Activated naive CD8-positive, alpha-beta T cell (primary cell): ENCODE results near the gene CACNA1D.
"Not testable (repeated sequence)": the region's sequence is repeated elsewhere in the genome, so short reads cannot be mapped to it uniquely, and the experiment has no call there.

Experiments used
- H3K27ac Mint-ChIP-seq: one replicate; pipeline ENCODE4 v1.8.0; 2021; ENCODE audit warnings: mixed read lengths
- H3K27me3 Mint-ChIP-seq: one replicate; pipeline ENCODE4 v1.8.0; 2021; ENCODE audit warnings: mixed read lengths
- H3K36me3 Mint-ChIP-seq: one replicate; pipeline ENCODE4 v1.8.0; 2021; ENCODE audit warnings: mixed read lengths
- H3K4me1 Mint-ChIP-seq: one replicate; pipeline ENCODE4 v1.8.0; 2021; ENCODE audit warnings: low read depth, mixed read lengths
- H3K4me3 Mint-ChIP-seq: one replicate; pipeline ENCODE4 v1.8.0; 2021; ENCODE audit warnings: mild to moderate bottlenecking, mixed read lengths
- H3K9me3 Mint-ChIP-seq: one replicate; pipeline ENCODE4 v1.8.0; 2021; ENCODE audit warnings: low read depth, mixed read lengths

Gene CACNA1D

DNA sequence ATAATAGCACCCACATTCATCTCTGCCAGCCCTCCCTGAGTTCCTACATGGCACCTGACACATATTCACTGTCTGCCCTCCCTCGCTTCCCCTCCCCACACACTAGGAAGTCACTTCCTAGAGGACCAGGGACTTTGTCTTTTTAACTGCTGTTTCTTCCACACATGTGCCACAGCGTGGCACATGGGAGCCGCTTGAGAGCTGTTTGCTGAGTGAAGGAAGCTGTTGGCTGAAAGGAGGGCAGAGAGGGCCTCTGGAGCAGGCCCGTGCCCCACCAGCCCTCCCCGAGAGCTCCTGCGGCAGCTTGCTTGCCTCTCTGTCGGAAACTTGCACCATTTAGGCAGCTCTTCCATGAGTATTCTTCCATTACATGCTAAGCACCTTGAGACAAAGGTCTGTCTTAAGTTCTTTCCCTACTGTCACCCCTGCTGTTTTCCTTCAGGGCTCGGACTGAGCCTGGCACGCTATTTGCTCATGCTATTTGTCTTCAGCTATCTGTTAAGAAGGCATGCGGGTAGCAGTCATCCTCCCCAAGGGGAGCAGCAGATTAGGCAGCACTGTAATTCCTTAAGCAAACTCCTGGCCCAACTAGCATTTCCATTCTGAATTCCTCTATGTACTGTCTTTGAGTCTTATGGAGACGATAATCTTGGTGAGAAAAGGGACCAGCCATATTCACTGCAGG, 72.2 kb downstream of the CACNA1D start:
- Mint-ChIP-seq H3K4me1 (no peaks in the 10 kb centered on the region), H3K4me3 (no peak overlapping the region), H3K36me3 (no peaks in the 10 kb centered on the region), H3K27me3 (peaks cover 9% of the 10 kb centered on the region), H3K27ac (no peak overlapping the region), H3K9me3 (no peaks in the 10 kb centered on the region)

DNA sequence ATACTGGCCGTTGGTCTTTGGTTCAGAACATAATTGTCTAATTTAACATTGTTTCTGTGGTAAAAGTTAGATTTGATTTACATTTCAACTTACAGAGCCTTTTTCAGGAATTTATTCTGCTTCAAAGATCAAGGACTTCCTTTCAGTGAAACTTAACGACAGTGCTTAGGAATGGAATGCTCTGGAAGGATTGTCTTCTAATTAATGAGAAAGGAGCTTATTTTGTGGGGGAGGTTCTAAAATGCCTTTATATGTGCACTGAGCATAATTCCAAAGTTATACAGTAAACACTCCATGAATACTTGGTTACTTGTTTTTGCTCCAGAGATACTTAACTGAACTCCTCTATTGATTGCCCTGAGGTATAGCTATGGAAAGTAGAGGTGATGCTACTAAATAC, 75.7 kb downstream of the CACNA1D start:
- Mint-ChIP-seq H3K9me3 (no peaks in the 10 kb centered on the region), H3K4me1 (no peaks in the 10 kb centered on the region), H3K4me3 (no peak overlapping the region), H3K27ac (no peak overlapping the region), H3K36me3 (no peaks in the 10 kb centered on the region), H3K27me3 (peaks cover 11% of the 10 kb centered on the region)

DNA sequence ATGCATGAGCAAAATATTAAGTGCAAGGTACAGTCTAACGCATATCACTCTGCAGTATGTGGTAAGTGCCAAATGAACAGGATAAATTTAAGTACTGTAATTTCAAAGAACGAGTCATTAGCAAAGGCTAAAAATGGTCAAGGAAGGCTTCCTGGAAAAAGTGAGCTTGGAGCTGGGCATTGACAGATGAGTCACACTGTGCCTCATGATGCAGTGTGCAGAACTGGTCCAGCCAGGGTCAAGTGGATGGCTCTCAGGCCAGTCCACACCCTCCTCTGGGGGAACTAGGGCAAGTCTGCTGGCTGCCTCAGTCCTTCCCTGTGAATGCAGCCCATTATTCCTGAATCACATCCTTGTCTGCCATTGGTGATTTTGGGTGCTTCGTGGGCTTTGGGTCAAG, 76.3 kb downstream of the CACNA1D start:
- H3K4me3 Mint-ChIP-seq: no peak overlapping the region

DNA sequence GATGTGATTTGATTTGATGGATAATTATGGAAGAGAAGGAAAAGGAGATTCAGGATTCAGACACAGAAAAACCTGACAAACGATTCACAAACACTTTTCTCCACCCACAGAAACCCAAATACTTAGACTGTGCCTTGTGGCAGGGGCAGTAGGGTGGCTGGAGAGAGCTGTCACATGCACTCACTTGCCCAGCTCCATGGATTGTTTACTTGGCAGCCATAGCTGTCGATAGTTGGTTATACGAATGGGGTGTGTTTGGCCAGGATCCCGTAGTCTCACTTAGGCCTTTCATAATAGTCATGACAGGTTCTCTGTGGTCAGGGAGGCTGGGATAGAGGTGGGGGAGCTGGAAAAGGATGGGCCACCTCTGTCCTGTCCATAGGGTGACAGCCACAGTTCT, 76.9 kb downstream of the CACNA1D start:
- Mint-ChIP-seq H3K4me1 (no peaks in the 10 kb centered on the region), H3K27me3 (peaks cover 10% of the 10 kb centered on the region), H3K27ac (no peak overlapping the region), H3K9me3 (no peaks in the 10 kb centered on the region), H3K4me3 (no peak overlapping the region), H3K36me3 (no peaks in the 10 kb centered on the region)

More for the DNA sequence above, 76.3 kb downstream of the CACNA1D start:
- H3K4me1 Mint-ChIP-seq: no peaks in the 10 kb centered on the region
- H3K36me3 Mint-ChIP-seq: no peaks in the 10 kb centered on the region
- H3K9me3 Mint-ChIP-seq: no peaks in the 10 kb centered on the region
- H3K27ac Mint-ChIP-seq: no peak overlapping the region
- peaks cover 10% of the 10 kb centered on the region for H3K27me3 Mint-ChIP-seq

DNA sequence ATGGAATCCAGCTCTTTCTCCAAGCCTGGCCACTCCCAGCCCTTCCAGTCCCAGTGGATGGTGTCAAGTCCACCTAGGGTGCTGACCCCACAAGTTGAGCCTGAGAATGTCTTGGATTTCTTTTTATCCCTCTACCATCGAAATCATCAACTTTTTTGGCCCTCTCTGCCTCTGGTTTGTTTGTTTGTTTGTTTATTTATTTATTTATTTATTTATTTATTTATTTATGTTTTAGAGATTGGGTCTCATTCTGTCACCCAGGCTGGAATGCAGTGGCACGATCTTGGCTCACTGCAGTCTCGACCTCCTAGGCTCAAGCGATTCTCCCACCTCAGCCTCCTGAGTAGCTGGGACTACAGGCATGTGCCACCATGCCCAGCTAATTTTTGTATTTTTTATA, 77.8 kb downstream of the CACNA1D start:
- H3K9me3 Mint-ChIP-seq, H3K4me3 Mint-ChIP-seq, H3K27ac Mint-ChIP-seq, H3K4me1 Mint-ChIP-seq, H3K36me3 Mint-ChIP-seq: not testable (repeated sequence)
- H3K27me3 Mint-ChIP-seq: peaks cover 10% of the 10 kb centered on the region

DNA sequence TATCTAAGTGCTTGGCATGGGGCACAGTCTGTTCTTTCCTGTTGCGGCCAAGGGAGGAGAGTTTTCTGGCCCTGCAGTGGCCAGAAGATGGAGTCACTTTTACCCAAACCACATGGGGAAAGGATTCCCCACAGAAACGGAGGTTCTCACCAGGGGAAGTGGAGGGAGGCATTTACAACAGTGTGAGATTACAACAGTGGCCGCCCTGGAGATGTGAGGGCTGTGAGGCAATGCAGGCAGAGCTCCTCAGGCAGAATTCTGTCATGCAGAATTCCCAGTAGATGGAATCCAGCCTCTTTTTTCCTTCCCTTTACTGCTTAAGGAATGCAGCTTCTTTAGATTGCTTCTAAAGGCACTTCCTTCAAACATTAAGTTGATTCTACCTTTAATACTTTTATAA, 83.1 kb downstream of the CACNA1D start:
- no peak overlapping the region for H3K27ac Mint-ChIP-seq

DNA sequence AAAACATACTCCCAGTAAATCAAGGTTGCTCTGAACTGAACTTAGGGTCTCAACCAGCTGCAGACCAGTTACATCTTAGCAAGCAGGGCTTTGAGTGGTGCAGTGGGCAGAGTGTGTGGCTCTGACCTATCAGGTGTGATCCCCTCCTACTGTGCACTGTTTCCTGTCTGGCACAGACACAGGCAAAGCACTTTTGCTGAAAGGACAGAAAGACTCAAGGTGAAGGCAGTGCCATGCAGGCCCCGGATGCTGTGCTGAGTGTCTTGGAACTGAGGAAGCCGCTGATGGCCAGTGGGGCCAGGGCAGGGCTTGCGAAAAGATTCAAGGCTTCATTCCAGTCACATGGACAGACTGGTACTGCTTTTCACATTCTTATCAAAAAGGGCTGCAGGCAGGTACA, 85.2 kb downstream of the CACNA1D start:
- Mint-ChIP-seq H3K36me3 (no peaks in the 10 kb centered on the region), H3K4me1 (no peaks in the 10 kb centered on the region), H3K27ac (no peak overlapping the region), H3K9me3 (no peaks in the 10 kb centered on the region), H3K4me3 (no peak overlapping the region), H3K27me3 (peaks cover 6% of the 10 kb centered on the region)

More for the DNA sequence above, 83.1 kb downstream of the CACNA1D start:
- no peaks in the 10 kb centered on the region for H3K9me3 Mint-ChIP-seq
- peaks cover 6% of the 10 kb centered on the region for H3K27me3 Mint-ChIP-seq
- no peak overlapping the region for H3K4me3 Mint-ChIP-seq
- no peaks in the 10 kb centered on the region for H3K36me3 Mint-ChIP-seq
- no peaks in the 10 kb centered on the region for H3K4me1 Mint-ChIP-seq

DNA sequence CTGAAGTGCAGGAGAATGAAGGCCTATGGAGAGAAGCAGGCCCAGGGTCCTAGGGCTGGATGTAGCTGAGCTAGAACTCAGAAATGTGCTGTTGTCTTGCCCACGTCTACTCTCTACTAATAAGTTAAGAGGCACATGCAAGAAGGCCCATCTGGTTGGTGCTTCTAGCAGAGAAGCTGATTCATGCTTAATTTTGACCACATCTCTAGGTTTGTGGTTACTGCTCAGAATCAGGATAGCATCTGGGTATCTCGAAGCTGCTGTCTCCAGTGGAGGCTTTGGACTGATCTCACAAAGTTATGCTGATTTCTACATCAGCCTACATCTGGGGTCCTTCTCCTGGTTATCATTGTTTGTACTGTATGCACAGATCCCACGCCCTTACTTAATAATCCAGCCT, 87.3 kb downstream of the CACNA1D start:
- H3K9me3 Mint-ChIP-seq: no peaks in the 10 kb centered on the region
- H3K27ac Mint-ChIP-seq: no peak overlapping the region
- H3K27me3 Mint-ChIP-seq: no peaks in the 10 kb centered on the region
- no peak overlapping the region for H3K4me3 Mint-ChIP-seq
- H3K36me3 Mint-ChIP-seq: no peaks in the 10 kb centered on the region
- no peaks in the 10 kb centered on the region for H3K4me1 Mint-ChIP-seq

DNA sequence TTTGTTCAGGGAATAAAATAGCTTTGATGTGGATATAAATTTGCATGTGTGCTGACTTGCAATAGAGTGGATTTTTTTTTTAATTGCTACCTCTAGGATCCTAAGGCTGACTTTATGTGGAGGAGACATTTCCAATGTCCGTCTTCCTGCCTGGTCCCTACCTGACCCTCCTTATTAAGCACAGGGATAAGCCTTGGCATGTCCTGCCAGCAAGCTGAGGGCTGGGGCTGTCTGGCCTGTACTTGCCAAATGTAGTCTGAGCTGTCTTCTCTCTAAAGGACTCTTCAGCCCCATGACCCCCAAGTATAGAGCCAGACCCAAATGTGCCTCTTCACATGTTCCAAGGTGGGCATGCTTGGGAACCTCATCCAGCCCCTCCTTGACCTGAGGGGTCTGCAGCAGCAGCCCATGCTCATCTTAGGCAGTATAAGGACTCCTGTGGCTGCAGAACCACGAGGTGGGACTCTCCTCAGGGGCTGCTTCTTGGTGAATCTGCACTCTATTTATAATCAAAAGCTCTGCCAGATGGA, 88.8 kb downstream of the CACNA1D start:
- no peaks in the 10 kb centered on the region for H3K4me1 Mint-ChIP-seq
- no peaks in the 10 kb centered on the region for H3K9me3 Mint-ChIP-seq
- H3K4me3 Mint-ChIP-seq: no peak overlapping the region
- no peaks in the 10 kb centered on the region for H3K27me3 Mint-ChIP-seq
- H3K36me3 Mint-ChIP-seq: no peaks in the 10 kb centered on the region
- H3K27ac Mint-ChIP-seq: no peak overlapping the region

DNA sequence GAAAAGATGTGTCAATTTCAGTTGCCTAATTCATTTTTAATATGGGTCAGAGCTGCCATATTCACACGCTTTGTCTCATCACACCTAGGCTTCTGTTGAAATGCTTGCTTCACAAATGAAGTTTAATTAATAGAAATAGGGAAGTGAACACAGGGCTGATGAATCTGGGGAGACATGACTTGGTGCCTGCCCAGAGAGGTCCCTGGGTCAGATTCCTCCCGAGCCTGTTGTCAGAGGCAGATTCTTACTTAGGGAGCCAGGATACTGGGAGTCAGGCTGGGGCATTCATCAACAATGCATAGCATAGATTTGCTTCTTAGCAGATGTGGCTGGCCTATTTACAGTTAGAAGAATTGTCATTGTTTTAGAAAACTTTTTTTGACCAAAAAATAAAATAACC, 90.6 kb downstream of the CACNA1D start:
- no peaks in the 10 kb centered on the region for H3K36me3 Mint-ChIP-seq
- no peak overlapping the region for H3K27ac Mint-ChIP-seq
- no peaks in the 10 kb centered on the region for H3K4me1 Mint-ChIP-seq
- no peak overlapping the region for H3K4me3 Mint-ChIP-seq
- H3K27me3 Mint-ChIP-seq: no peaks in the 10 kb centered on the region
- H3K9me3 Mint-ChIP-seq: no peaks in the 10 kb centered on the region

DNA sequence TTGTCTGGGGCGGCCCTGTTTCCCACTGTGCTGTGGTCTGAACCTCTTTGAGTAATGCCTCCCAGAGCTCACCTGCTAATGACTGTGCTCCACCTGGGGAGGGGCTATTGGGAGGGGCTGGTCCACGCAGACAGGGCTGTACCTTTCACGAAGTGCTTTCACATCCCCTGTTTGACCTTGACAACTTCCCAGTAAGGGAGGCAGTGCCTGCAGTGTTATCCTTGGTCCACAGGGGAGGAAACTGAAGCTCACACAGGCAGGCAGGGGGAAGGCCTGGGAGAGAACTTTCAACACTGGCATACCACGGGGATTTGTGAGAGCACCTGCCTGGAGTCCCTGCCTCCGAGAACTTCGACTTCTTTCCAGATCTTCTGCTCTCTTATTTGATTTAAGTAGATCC, 91.2 kb downstream of the CACNA1D start:
- Mint-ChIP-seq H3K27ac (no peak overlapping the region), H3K4me1 (no peaks in the 10 kb centered on the region), H3K27me3 (no peaks in the 10 kb centered on the region), H3K9me3 (no peaks in the 10 kb centered on the region), H3K4me3 (no peak overlapping the region), H3K36me3 (no peaks in the 10 kb centered on the region)

DNA sequence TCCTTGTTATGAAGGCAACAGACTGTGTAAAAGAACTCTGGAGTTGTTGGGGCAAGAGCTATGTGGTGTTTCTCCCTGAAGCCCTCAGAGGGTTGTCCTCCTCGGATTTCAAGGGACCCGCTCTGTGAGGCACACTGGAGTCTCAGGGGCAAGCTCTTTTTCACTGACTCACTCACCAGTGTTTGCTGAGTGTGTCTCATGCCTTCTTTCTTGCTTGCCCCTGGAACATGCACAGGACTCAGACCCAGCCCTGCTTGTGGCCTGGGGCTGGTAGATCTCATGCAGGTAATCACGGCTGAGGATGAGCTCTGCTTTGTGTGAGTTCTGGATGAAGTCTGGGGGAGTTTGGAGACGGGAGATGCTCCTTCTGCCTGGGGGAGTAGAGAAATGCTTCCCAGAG, 93.7 kb downstream of the CACNA1D start:
- no peaks in the 10 kb centered on the region for H3K9me3 Mint-ChIP-seq
- no peaks in the 10 kb centered on the region for H3K27me3 Mint-ChIP-seq
- no peak overlapping the region for H3K27ac Mint-ChIP-seq
- no peaks in the 10 kb centered on the region for H3K4me1 Mint-ChIP-seq
- no peaks in the 10 kb centered on the region for H3K36me3 Mint-ChIP-seq
- no peak overlapping the region for H3K4me3 Mint-ChIP-seq

DNA sequence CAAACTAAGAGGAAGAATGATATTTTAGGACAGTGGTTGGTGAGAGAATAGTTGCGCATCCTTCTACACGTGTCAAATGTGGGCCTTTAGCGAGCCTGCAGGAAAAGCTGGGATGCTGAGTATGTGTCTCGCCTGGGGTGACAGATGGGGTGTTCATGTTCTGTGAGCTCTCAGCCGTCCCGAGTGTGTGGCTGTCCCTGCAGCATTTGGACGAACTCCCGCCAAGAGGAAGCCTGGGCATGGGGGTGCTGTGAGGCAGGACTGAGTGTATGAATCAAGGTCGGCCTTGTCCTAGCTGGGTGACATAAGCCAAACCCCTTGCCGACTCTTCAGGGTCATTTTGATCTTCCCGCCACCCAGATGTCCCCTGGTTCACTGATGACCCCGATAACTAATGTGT, 94.8 kb downstream of the CACNA1D start:
- H3K4me1 Mint-ChIP-seq: no peaks in the 10 kb centered on the region
- H3K27me3 Mint-ChIP-seq: no peaks in the 10 kb centered on the region
- no peak overlapping the region for H3K27ac Mint-ChIP-seq
- no peaks in the 10 kb centered on the region for H3K36me3 Mint-ChIP-seq
- no peaks in the 10 kb centered on the region for H3K9me3 Mint-ChIP-seq
- no peak overlapping the region for H3K4me3 Mint-ChIP-seq

DNA sequence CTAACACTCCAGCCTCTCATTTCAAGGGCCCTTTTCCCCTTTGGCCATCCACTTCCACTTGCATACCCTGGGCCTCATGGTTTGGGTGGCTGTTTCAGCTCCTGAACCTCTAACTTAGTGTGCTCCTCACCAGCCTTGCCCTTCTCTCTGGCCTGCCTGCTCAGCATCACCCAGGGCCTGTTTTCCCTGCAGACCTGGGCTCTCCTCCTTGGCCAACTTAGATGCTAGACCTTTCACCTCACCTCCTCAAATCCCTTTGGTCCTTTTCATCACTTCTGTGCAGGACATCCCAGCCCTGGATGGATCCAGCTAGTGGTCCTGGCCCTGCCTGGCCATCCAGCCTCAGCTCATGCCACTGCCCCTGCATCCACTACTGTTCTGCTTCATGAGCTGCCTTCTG, 95.4 kb downstream of the CACNA1D start:
- no peaks in the 10 kb centered on the region for H3K27me3 Mint-ChIP-seq
- no peaks in the 10 kb centered on the region for H3K36me3 Mint-ChIP-seq
- H3K27ac Mint-ChIP-seq: no peak overlapping the region
- H3K4me1 Mint-ChIP-seq: no peaks in the 10 kb centered on the region
- no peaks in the 10 kb centered on the region for H3K9me3 Mint-ChIP-seq
- no peak overlapping the region for H3K4me3 Mint-ChIP-seq

DNA sequence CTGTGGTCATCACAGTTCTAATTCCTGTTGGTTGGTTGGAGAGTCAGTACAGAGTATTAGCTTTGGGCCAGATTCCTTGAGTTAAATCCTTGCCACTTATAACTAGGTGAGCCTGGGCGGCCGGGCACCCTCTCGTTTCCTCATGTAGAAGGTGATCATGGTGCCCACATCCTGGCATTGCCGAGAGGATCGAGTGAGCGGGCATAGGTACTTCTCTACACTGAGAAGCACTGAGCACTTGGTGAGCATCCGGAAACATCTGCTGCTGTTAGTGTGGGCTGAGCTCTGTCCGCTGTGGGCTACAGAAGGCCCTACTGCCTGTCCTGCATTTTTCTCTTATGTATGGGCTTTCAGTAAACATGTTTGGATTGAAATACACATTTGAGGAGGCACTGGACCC, 96.2 kb downstream of the CACNA1D start:
- Mint-ChIP-seq H3K27ac (no peak overlapping the region), H3K27me3 (peaks cover 1% of the 10 kb centered on the region), H3K36me3 (no peaks in the 10 kb centered on the region), H3K4me3 (no peak overlapping the region), H3K9me3 (no peaks in the 10 kb centered on the region), H3K4me1 (no peaks in the 10 kb centered on the region)

DNA sequence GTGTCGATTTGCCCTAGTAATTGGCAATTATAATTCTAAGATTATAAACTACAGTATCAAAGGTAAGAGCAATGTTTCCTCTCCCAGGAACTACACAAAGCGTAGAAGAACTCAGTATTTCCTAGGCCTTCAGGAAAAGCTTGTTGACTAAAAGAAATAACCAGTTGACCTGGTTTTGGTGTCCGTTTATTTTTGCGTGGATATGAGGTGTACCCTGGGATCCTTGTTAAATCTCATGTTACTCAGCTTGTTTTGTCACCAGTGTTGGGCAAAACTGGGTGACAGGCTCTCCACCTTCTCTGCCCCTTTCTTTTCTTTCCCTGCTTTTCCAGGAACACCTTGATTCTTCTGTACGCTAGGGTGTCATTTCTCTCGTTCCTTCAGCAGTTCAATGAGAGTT, 97.2 kb downstream of the CACNA1D start:
- Mint-ChIP-seq H3K4me1 (no peaks in the 10 kb centered on the region), H3K27ac (no peak overlapping the region), H3K36me3 (no peaks in the 10 kb centered on the region), H3K27me3 (peaks cover 1% of the 10 kb centered on the region), H3K4me3 (no peak overlapping the region), H3K9me3 (no peaks in the 10 kb centered on the region)
